ENCODE measurements around the gene FOXP1. TPM values are rescaled to one million over a fixed set of nuclear protein-coding genes. Genes with fewer than 3 reads are reported as not detected.
"Not testable (repeated sequence)": the region's sequence is repeated elsewhere in the genome, so short reads cannot be mapped to it uniquely, and the experiment has no call there.

Gene FOXP1
- total RNA-seq, 1 experiment from 2014 or later: 5.4 TPM

GRCh38 chr3:71536376-71536965 lies 47.1 kb downstream of the FOXP1 start:
- DNase-seq (ENCODE audit: extremely low read depth, low read depth): no peak

- DNase-seq (ENCODE audit: extremely low read depth, low read depth): no peak
Observed at GRCh38 chr3:71533588-71533987, 49.9 kb downstream of the FOXP1 start.

- DNase-seq (ENCODE audit: extremely low read depth, low read depth): no peak
Observed at GRCh38 chr3:71532639-71533395, 50.7 kb downstream of the FOXP1 start.

GRCh38 chr3:71530903-71531530 lies 52.5 kb downstream of the FOXP1 start:
- DNase-seq (ENCODE audit: extremely low read depth, low read depth): no peak

- no peak for DNase-seq (ENCODE audit: extremely low read depth, low read depth)
Observed at GRCh38 chr3:71528816-71529215, 54.7 kb downstream of the FOXP1 start.

GRCh38 chr3:71526448-71526847 lies 57.1 kb downstream of the FOXP1 start:
- DNase-seq (ENCODE audit: extremely low read depth, low read depth): not testable (repeated sequence)

- DNase-seq (ENCODE audit: extremely low read depth, low read depth): no peak
Observed at GRCh38 chr3:71525391-71525790, 58.1 kb downstream of the FOXP1 start.

- DNase-seq (ENCODE audit: extremely low read depth, low read depth): no peak
Observed at GRCh38 chr3:71524672-71525071, 58.9 kb downstream of the FOXP1 start.

GRCh38 chr3:71523628-71524027 lies 59.9 kb downstream of the FOXP1 start:
- DNase-seq (ENCODE audit: extremely low read depth, low read depth): no peak

GRCh38 chr3:71521940-71522876 lies 61.3 kb downstream of the FOXP1 start:
- no peak for DNase-seq (ENCODE audit: extremely low read depth, low read depth)

- no peak for DNase-seq (ENCODE audit: extremely low read depth, low read depth)
Observed at GRCh38 chr3:71521021-71521352, 62.5 kb downstream of the FOXP1 start.

- DNase-seq (ENCODE audit: extremely low read depth, low read depth): no peak
Observed at GRCh38 chr3:71520161-71521020, 63.1 kb downstream of the FOXP1 start.

- DNase-seq (ENCODE audit: extremely low read depth, low read depth): no peak
Observed at GRCh38 chr3:71518089-71518488, 65.4 kb downstream of the FOXP1 start.

- DNase-seq (ENCODE audit: extremely low read depth, low read depth): no peak
Observed at GRCh38 chr3:71517271-71517791, 66.2 kb downstream of the FOXP1 start.

- no peak for DNase-seq (ENCODE audit: extremely low read depth, low read depth)
Observed at GRCh38 chr3:71515636-71516365, 67.7 kb downstream of the FOXP1 start.

GRCh38 chr3:71514621-71515020 lies 68.9 kb downstream of the FOXP1 start:
- no peak for DNase-seq (ENCODE audit: extremely low read depth, low read depth)

- no peak for DNase-seq (ENCODE audit: extremely low read depth, low read depth)
Observed at GRCh38 chr3:71513515-71513914, 70.0 kb downstream of the FOXP1 start.

GRCh38 chr3:71513081-71513480 lies 70.4 kb downstream of the FOXP1 start:
- DNase-seq (ENCODE audit: extremely low read depth, low read depth): no peak

GRCh38 chr3:71512544-71512943 lies 71.0 kb downstream of the FOXP1 start:
- no peak for DNase-seq (ENCODE audit: extremely low read depth, low read depth)

All from NCI-H460 (cell line).